Neural progenitor cell (in vitro differentiated cells): ENCODE results near the gene PLAC1. TPM values are rescaled to one million over a fixed set of nuclear protein-coding genes. Genes with fewer than 3 reads are reported as not detected.

Source experiments
- DNase-seq: peaks from one replicate; pipeline ENCODE4 v3.0.0-alpha.2; 2016; ENCODE audit warnings: low spot score
- H2AFZ ChIP-seq: fragments of 200-600 bp; sonication (generic); replicated peaks from 2 replicates; pipeline ENCODE4 v1.6.1; 2016; ENCODE audit warnings: antibody characterized with exemption
- H3F3A ChIP-seq: fragments of 200-600 bp; sonication (generic); 2 replicates; pipeline ENCODE4 v1.6.1; 2016; ENCODE audit warnings: antibody characterized with exemption, low read depth
- H3K27ac ChIP-seq: fragments of 200-600 bp; sonication (generic); 2 replicates; pipeline ENCODE4 v1.5.1; 2016; ENCODE audit warnings: mild to moderate bottlenecking
- H3K27me3 ChIP-seq: fragments of 200-600 bp; sonication (generic); 2 replicates; pipeline ENCODE4 v1.6.1; 2016; ENCODE audit warnings: mild to moderate bottlenecking, moderate library complexity
- H3K36me3 ChIP-seq: fragments of 200-600 bp; sonication (generic); 2 replicates; pipeline ENCODE4 v1.5.1; 2016
- H3K4me1 ChIP-seq: fragments of 200-600 bp; sonication (generic); 2 replicates; pipeline ENCODE4 v1.6.1; 2016; ENCODE audit warnings: mixed run types
- H3K4me2 ChIP-seq: fragments of 200-600 bp; sonication (generic); 2 replicates; pipeline ENCODE4 v1.6.1; 2016
- H3K4me3 ChIP-seq: fragments of 200-600 bp; sonication (generic); 2 replicates; pipeline ENCODE4 v1.5.1; 2016
- H3K79me2 ChIP-seq: fragments of 200-600 bp; sonication (generic); 2 replicates; pipeline ENCODE4 v1.6.1; 2016; ENCODE audit warnings: low read depth
- H3K9ac ChIP-seq: fragments of 200-600 bp; sonication (generic); 2 replicates; pipeline ENCODE4 v1.6.1; 2016
- H3K9me3 ChIP-seq: fragments of 200-600 bp; sonication (generic); 2 replicates; pipeline ENCODE4 v1.5.1; 2016; ENCODE audit warnings: low read depth
- H4K20me1 ChIP-seq: fragments of 200-600 bp; sonication (generic); 2 replicates; pipeline ENCODE4 v1.6.1; 2016; ENCODE audit warnings: low read depth
- H3K27ac Mint-ChIP-seq: 3 replicates; pipeline ENCODE4 v1.8.0; 2021; ENCODE audit warnings: mixed read lengths
- H3K27me3 Mint-ChIP-seq: 2 replicates; pipeline ENCODE4 v1.8.0; 2022; ENCODE audit warnings: low read depth, mild to moderate bottlenecking, inconsistent platforms, moderate library complexity, mixed read lengths; ENCODE audit not compliant: insufficient read depth
- H3K36me3 Mint-ChIP-seq: 3 replicates; pipeline ENCODE4 v1.8.0; 2021; ENCODE audit warnings: mixed read lengths
- H3K4me1 Mint-ChIP-seq: 3 replicates; pipeline ENCODE4 v1.8.0; 2021; ENCODE audit warnings: mixed read lengths
- H3K4me3 Mint-ChIP-seq: 3 replicates; pipeline ENCODE4 v1.8.0; 2021; ENCODE audit warnings: mild to moderate bottlenecking, moderate library complexity, mixed read lengths
- H3K9me3 Mint-ChIP-seq: 3 replicates; pipeline ENCODE4 v1.8.0; 2020; ENCODE audit warnings: mixed read lengths
- EZH2 ChIP-seq: fragments of 200-600 bp; sonication (generic); IDR thresholded peaks from 2 replicates; pipeline ENCODE4 v1.6.1; 2017; ENCODE audit warnings: antibody characterized with exemption, mild to moderate bottlenecking, moderate library complexity
- EZH2phosphoT487 ChIP-seq: fragments of 200-600 bp; sonication (generic); IDR thresholded peaks from 2 replicates; pipeline ENCODE4 v1.6.1; 2017; ENCODE audit warnings: antibody characterized with exemption
- total RNA-seq: library from RNA; depleted of rRNA; stranded (reverse); fragments of >200 nt; gene quantifications from 2 replicates; pipeline ENCODE4 v1.2.3, GENCODE V29; 2015; ENCODE audit warnings: low replicate concordance
- TF ChIP-seq, protein P1 (sequence below): fragments of 200-600 bp; sonication (generic); IDR thresholded peaks from 2 replicates; pipeline ENCODE4 v1.5.1; 2017; ENCODE audit warnings: antibody characterized with exemption, mild to moderate bottlenecking

The PLAC1 gene
- total RNA-seq, 1 donor from 2014 or later: not detected

- Histone ChIP-seq H3F3A (peaks cover 22% of the 10 kb centered on the region), H3K9ac (no peak overlapping the region), H3K27me3 (peaks cover 62% of the 10 kb centered on the region), H3K4me2 (peak overlapping the region; percentile 73), H3K79me2 (no peaks in the 10 kb centered on the region), H4K20me1 (no peaks in the 10 kb centered on the region), H3K36me3 (no peaks in the 10 kb centered on the region), H3K27ac (no peak overlapping the region), H3K4me1 (peaks cover 10% of the 10 kb centered on the region), H3K9me3 (no peaks in the 10 kb centered on the region), H2AFZ (no peak overlapping the region), H3K4me3 (peak overlapping the region; percentile 44)
- Mint-ChIP-seq H3K4me1 (peaks cover 54% of the 10 kb centered on the region), H3K4me3 (peak overlapping the region; percentile 77), H3K9me3 (no peaks in the 10 kb centered on the region), H3K36me3 (peaks cover 3% of the 10 kb centered on the region), H3K27ac (no peak overlapping the region), H3K27me3 (peaks cover 28% of the 10 kb centered on the region)
- peak; percentile 53 for DNase-seq
- TF ChIP-seq EZH2 (peak; percentile 50), EZH2phosphoT487 (no peak)
Measured at GRCh38 chrX:134544513-134545151, 113.6 kb downstream of the PLAC1 start.

GRCh38 chrX:134544135-134544512 lies 114.1 kb downstream of the PLAC1 start:
- Histone ChIP-seq H3F3A (peaks cover 18% of the 10 kb centered on the region), H3K79me2 (no peaks in the 10 kb centered on the region), H3K36me3 (no peaks in the 10 kb centered on the region), H3K4me1 (peaks cover 10% of the 10 kb centered on the region), H3K27ac (no peak overlapping the region), H3K27me3 (peaks cover 57% of the 10 kb centered on the region), H3K9me3 (no peaks in the 10 kb centered on the region), H3K9ac (no peak overlapping the region), H3K4me3 (peak overlapping the region; percentile 44), H4K20me1 (no peaks in the 10 kb centered on the region), H3K4me2 (peak overlapping the region; percentile 73), H2AFZ (no peak overlapping the region)
- TF ChIP-seq, protein P1, sequence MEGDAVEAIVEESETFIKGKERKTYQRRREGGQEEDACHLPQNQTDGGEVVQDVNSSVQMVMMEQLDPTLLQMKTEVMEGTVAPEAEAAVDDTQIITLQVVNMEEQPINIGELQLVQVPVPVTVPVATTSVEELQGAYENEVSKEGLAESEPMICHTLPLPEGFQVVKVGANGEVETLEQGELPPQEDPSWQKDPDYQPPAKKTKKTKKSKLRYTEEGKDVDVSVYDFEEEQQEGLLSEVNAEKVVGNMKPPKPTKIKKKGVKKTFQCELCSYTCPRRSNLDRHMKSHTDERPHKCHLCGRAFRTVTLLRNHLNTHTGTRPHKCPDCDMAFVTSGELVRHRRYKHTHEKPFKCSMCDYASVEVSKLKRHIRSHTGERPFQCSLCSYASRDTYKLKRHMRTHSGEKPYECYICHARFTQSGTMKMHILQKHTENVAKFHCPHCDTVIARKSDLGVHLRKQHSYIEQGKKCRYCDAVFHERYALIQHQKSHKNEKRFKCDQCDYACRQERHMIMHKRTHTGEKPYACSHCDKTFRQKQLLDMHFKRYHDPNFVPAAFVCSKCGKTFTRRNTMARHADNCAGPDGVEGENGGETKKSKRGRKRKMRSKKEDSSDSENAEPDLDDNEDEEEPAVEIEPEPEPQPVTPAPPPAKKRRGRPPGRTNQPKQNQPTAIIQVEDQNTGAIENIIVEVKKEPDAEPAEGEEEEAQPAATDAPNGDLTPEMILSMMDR: no peak
- TF ChIP-seq EZH2phosphoT487: no peak
- no peak for TF ChIP-seq EZH2
- peaks cover 26% of the 10 kb centered on the region for H3K27me3 Mint-ChIP-seq
- DNase-seq: no peak
- H3K4me1 Mint-ChIP-seq: peaks cover 56% of the 10 kb centered on the region
- no peaks in the 10 kb centered on the region for H3K9me3 Mint-ChIP-seq
- H3K36me3 Mint-ChIP-seq: peaks cover 3% of the 10 kb centered on the region
- no peak overlapping the region for H3K27ac Mint-ChIP-seq
- peak overlapping the region; percentile 77 for H3K4me3 Mint-ChIP-seq

GRCh38 chrX:134543288-134543687 lies 115.0 kb downstream of the PLAC1 start:
- no peaks in the 10 kb centered on the region for H3K36me3 ChIP-seq
- peaks cover 49% of the 10 kb centered on the region for H3K27me3 ChIP-seq
- H3K4me3 Mint-ChIP-seq: no peak overlapping the region
- peaks cover 54% of the 10 kb centered on the region for H3K4me1 Mint-ChIP-seq
- TF ChIP-seq, protein P1: no peak
- H3K4me3 ChIP-seq: no peak overlapping the region
- H3K79me2 ChIP-seq: no peaks in the 10 kb centered on the region
- no peak overlapping the region for H3K27ac ChIP-seq
- H3K27ac Mint-ChIP-seq: no peak overlapping the region
- H2AFZ ChIP-seq: no peak overlapping the region
- H3K9me3 ChIP-seq: no peaks in the 10 kb centered on the region
- no peaks in the 10 kb centered on the region for H3K9me3 Mint-ChIP-seq
- H3K9ac ChIP-seq: no peak overlapping the region
- peaks cover 10% of the 10 kb centered on the region for H3F3A ChIP-seq
- H3K4me1 ChIP-seq: peaks cover 7% of the 10 kb centered on the region
- H4K20me1 ChIP-seq: no peaks in the 10 kb centered on the region
- DNase-seq: no peak
- H3K36me3 Mint-ChIP-seq: peaks cover 3% of the 10 kb centered on the region
- peaks cover 20% of the 10 kb centered on the region for H3K27me3 Mint-ChIP-seq
- no peak overlapping the region for H3K4me2 ChIP-seq

- H3K4me3 Mint-ChIP-seq: peak overlapping the region; percentile 7
- Histone ChIP-seq H4K20me1 (no peaks in the 10 kb centered on the region), H3K36me3 (no peaks in the 10 kb centered on the region), H3K9me3 (no peaks in the 10 kb centered on the region), H3K27me3 (peaks cover 41% of the 10 kb centered on the region), H3F3A (peaks cover 2% of the 10 kb centered on the region), H2AFZ (no peak overlapping the region), H3K4me3 (no peak overlapping the region), H3K4me1 (no peaks in the 10 kb centered on the region), H3K27ac (no peak overlapping the region), H3K4me2 (no peak overlapping the region), H3K9ac (no peak overlapping the region), H3K79me2 (no peaks in the 10 kb centered on the region)
- no peak for TF ChIP-seq EZH2phosphoT487
- no peak for TF ChIP-seq EZH2
- TF ChIP-seq, protein P1: no peak
- peaks cover 3% of the 10 kb centered on the region for H3K36me3 Mint-ChIP-seq
- peaks cover 26% of the 10 kb centered on the region for H3K27me3 Mint-ChIP-seq
- H3K27ac Mint-ChIP-seq: no peak overlapping the region
- H3K9me3 Mint-ChIP-seq: no peaks in the 10 kb centered on the region
- DNase-seq: no peak
- peaks cover 55% of the 10 kb centered on the region for H3K4me1 Mint-ChIP-seq
Measured at GRCh38 chrX:134542485-134542884, 115.8 kb downstream of the PLAC1 start.
